B cell (primary cell): Measurements from ENCODE around the gene SAPCD2. TPM values are rescaled to one million over a fixed set of nuclear protein-coding genes. Genes with fewer than 3 reads are reported as not detected.

ENCODE experiments used
- ATAC-seq: fragments of 200-7000 bp; cut with Tn5 transposase; one replicate; pipeline ENCODE4 v1.10.0; 2021; ENCODE audit warnings: low read depth, mild to moderate bottlenecking, moderate number of reproducible peaks, moderate library complexity
- CTCF ChIA-PET: fragments of 350-600 bp; sonication (Branson Sonifier 250); formaldehyde crosslinking; loops from one replicate; lab custom pipeline; 2021; ENCODE audit warnings: antibody characterized with exemption, inconsistent platforms; lab: Charles Lee
- POLR2A ChIA-PET: fragments of 350-600 bp; sonication (Branson Sonifier 250); formaldehyde crosslinking; loops from one replicate; lab custom pipeline; 2021; ENCODE audit warnings: antibody characterized with exemption; lab: Charles Lee
- DNase-seq: peaks from one replicate; pipeline ENCODE4 v3.0.0; 2013
- H2AFZ ChIP-seq: 2 replicates; pipeline ENCODE4 v1.6.1; 2012; ENCODE audit warnings: mild to moderate bottlenecking, low read depth, low read length; ENCODE audit not compliant: insufficient read depth, poor library complexity, severe bottlenecking
- H3K27ac ChIP-seq, 2 donors: 1 replicate in 1 of 2; 2 replicates in 1 of 2; pipeline ENCODE4 v1.5.1; 2012 to 2013; ENCODE audit warnings: low read length in 2 of 2, mild to moderate bottlenecking in 2 of 2, moderate library complexity in 1 of 2
- H3K27me3 ChIP-seq, 4 experiments: fragments of 200-600 bp in 1 of 4; sonication (generic) in 1 of 4; replicated peaks in 1 of 4; 1 replicate in 2 of 4; 2 replicates in 2 of 4; pipeline versions ENCODE4 v1.6.1 to v1.7.0; 2013 to 2016; ENCODE audit warnings: low read length in 3 of 4, mild to moderate bottlenecking in 2 of 4, mixed read lengths in 1 of 4, moderate library complexity in 1 of 4; ENCODE audit not compliant: insufficient read depth in 4 of 4, control insufficient read depth in 3 of 4; ENCODE audit errors: control extremely low read depth in 1 of 4
- H3K36me3 ChIP-seq, 2 experiments: replicated peaks in 1 of 2; 1 replicate in 1 of 2; 2 replicates in 1 of 2; pipeline versions ENCODE4 v1.6.1 to v1.7.1; 2013; ENCODE audit warnings: low read length in 1 of 2; ENCODE audit not compliant: insufficient read depth in 2 of 2, control insufficient read depth in 1 of 2; ENCODE audit errors: control extremely low read depth in 1 of 2, extremely low read depth in 1 of 2
- H3K4me1 ChIP-seq, 2 donors: fragments of 200-600 bp in 1 of 2; sonication (generic) in 1 of 2; 1 replicate in 1 of 2; 2 replicates in 1 of 2; pipeline versions ENCODE4 v1.5.1 to v1.6.1; 2013 to 2017; ENCODE audit warnings: low read length in 2 of 2; ENCODE audit not compliant: control insufficient read depth in 2 of 2, insufficient read depth in 2 of 2
- H3K4me2 ChIP-seq: replicated peaks from 2 replicates; pipeline ENCODE3; 2012; ENCODE audit warnings: mild to moderate bottlenecking, low read depth, low read length; ENCODE audit not compliant: poor library complexity, severe bottlenecking
- H3K4me3 ChIP-seq, 5 experiments: fragments of 200-600 bp in 1 of 5; sonication (generic) in 1 of 5; 1 replicate in 3 of 5; 2 replicates in 2 of 5; pipeline versions ENCODE4 v1.5.1 to v1.7.0; 2011 to 2016; ENCODE audit warnings: low read length in 4 of 5, mild to moderate bottlenecking in 4 of 5, low read depth in 2 of 5, control low read depth in 1 of 5, moderate library complexity in 1 of 5; ENCODE audit not compliant: insufficient read depth in 1 of 5; ENCODE audit errors: control extremely low read depth in 1 of 5, extremely low read depth in 1 of 5
- H3K79me2 ChIP-seq: fragments of 200-600 bp; sonication (generic); one replicate; pipeline ENCODE4 v1.6.0; 2016; ENCODE audit warnings: low read length; ENCODE audit not compliant: control insufficient read depth, insufficient read depth
- H3K9ac ChIP-seq: fragments of 200-600 bp; sonication (generic); 2 replicates; pipeline ENCODE4 v1.6.1; 2017; ENCODE audit warnings: mild to moderate bottlenecking, low read length, moderate library complexity
- H3K9me3 ChIP-seq, 3 donors: one replicate each; pipeline versions ENCODE4 v1.6.1 to v1.7.1; 2013; ENCODE audit warnings: low read length in 2 of 3; ENCODE audit not compliant: control insufficient read depth in 2 of 3, insufficient read depth in 1 of 3; ENCODE audit errors: control extremely low read depth in 1 of 3
- H4K20me1 ChIP-seq: 2 replicates; pipeline ENCODE4 v1.6.0; 2012; ENCODE audit warnings: mild to moderate bottlenecking, low read length; ENCODE audit not compliant: insufficient read depth, control insufficient read depth, poor library complexity, severe bottlenecking
- H3K27ac Mint-ChIP-seq: one replicate; pipeline ENCODE4 v1.8.0; 2021; ENCODE audit warnings: mixed read lengths
- H3K27me3 Mint-ChIP-seq: one replicate; pipeline ENCODE4 v1.8.0; 2021; ENCODE audit warnings: mixed read lengths
- H3K4me1 Mint-ChIP-seq: one replicate; pipeline ENCODE4 v1.8.0; 2021; ENCODE audit warnings: mixed read lengths
- H3K4me3 Mint-ChIP-seq: one replicate; pipeline ENCODE4 v1.8.0; 2021; ENCODE audit warnings: mixed read lengths
- H3K9me3 Mint-ChIP-seq: one replicate; pipeline ENCODE4 v1.8.0; 2022; ENCODE audit warnings: mixed read lengths; ENCODE audit not compliant: insufficient read depth
- CTCF ChIP-seq: fragments of 200-600 bp; IDR thresholded peaks from one replicate; pipeline ENCODE4 v1.8.0; 2022; ENCODE audit warnings: antibody characterized with exemption, mild to moderate bottlenecking
- EZH2 ChIP-seq: IDR thresholded peaks from 2 replicates; pipeline ENCODE4 v1.6.1; 2012; ENCODE audit warnings: borderline replicate concordance, low read depth, mild to moderate bottlenecking, moderate library complexity, low read length; ENCODE audit not compliant: insufficient read depth, poor library complexity, severe bottlenecking
- WGBS: methylation state at CpG from one replicate; pipeline ENCODE4 v1.1.5; 2013; ENCODE audit warnings: missing lambda C conversion rate; ENCODE audit not compliant: insufficient coverage; 5-methylcytosine and 5-hydroxymethylcytosine counted together
- intact Hi-C: fragments of 100-400 bp; cut with micrococcal nuclease; formaldehyde crosslinking; loops from one replicate; pipeline ENCODE4 v1.10.0; 2022
- polyA plus RNA-seq: library from polyadenylated mRNA; depleted of rRNA; stranded (reverse); fragments of >200 nt; gene quantifications from 2 replicates; pipeline ENCODE4 v1.2.3, GENCODE V29; 2012
- total RNA-seq, 2 donors: library from RNA; stranded (reverse); fragments of 120-200 nt in 1 of 2; gene quantifications; 1 replicate in 1 of 2; 2 replicates in 1 of 2; pipeline versions ENCODE4 v1.2.3 to v1.2.4, GENCODE V29; 2013 to 2022

SAPCD2 gene
- total and polyA plus RNA-seq, 2 donors (not counting 1 experiment from before 2014, with no cell fraction given), result 0.39 to 0.69 TPM

GRCh38 chr9:137082222-137082924, 12.0 kb upstream of the SAPCD2 start:
- POLR2A ChIA-PET, result interaction anchor here (0.5 to 1.5 kb wide), 2 partner anchors 15 to 21 kb away, joined by 3 to 5 read pairs; no protein-coding TSS in a partner anchor
- Histone ChIP-seq H2AFZ (no peak overlapping the region), H3K79me2 (peaks cover 15% of the 10 kb centered on the region), H4K20me1 (peaks cover 26% of the 10 kb centered on the region), H3K4me1 (peaks cover 18 to 41% of the 10 kb centered on the region in 2 donors), H3K9ac (no peak overlapping the region), H3K27me3 (no peaks in the 10 kb centered on the region), H3K9me3 (no peaks in the 10 kb centered on the region), H3K4me3 (no peak overlapping the region), H3K36me3 (peaks cover 0 to 29% of the 10 kb centered on the region in 2 experiments), H3K27ac (no peak overlapping the region), H3K4me2 (no peak overlapping the region)
- WGBS, result 95% methylated on average over 15 of the region's 16 CpGs
- DNase-seq, result no peak
- H3K4me1 Mint-ChIP-seq, result peaks cover 33% of the 10 kb centered on the region
- TF ChIP-seq EZH2 (no peak), CTCF (no peak)
- ATAC-seq, result no peak
- intact Hi-C loops, result no loop called here
- H3K27me3 Mint-ChIP-seq, result no peaks in the 10 kb centered on the region
- no peak overlapping the region for H3K4me3 Mint-ChIP-seq
- CTCF ChIA-PET, result interaction anchor here (1.5 to 2.0 kb wide), 3 partner anchors 13 to 36 kb away, joined by 3 to 11 read pairs (median 8); partner anchors contain the start of gene SAPCD2
- H3K27ac Mint-ChIP-seq, result no peak overlapping the region
- no peaks in the 10 kb centered on the region for H3K9me3 Mint-ChIP-seq
